ENCODE measurements around the gene NKAPD1. TPM values are rescaled to one million over a fixed set of nuclear protein-coding genes. Genes with fewer than 3 reads are reported as not detected.

Gene NKAPD1
- total RNA-seq, 5 donors from 2014 or later (not counting 1 experiment from before 2014, with no cell fraction given), result 14.6 to 22.1 (median 17.7) TPM

GRCh38 chr11:112114460-112114859 is 40.4 kb downstream of the NKAPD1 start:
- Histone ChIP-seq H3K4me3 (ENCODE audit: control insufficient read depth in 1 of 2, extremely low read depth in 1 of 2, low read length in 1 of 2) (no peak overlapping the region), H3K4me1 (ENCODE audit: control insufficient read depth in 1 of 2, extremely low read depth in 1 of 2, insufficient read depth in 2 of 2, low read length in 2 of 2) (no peaks in the 10 kb centered on the region), H3K27ac (ENCODE audit: low read length) (no peak overlapping the region), H3K27me3 (replicated peaks in 1 of 2; ENCODE audit: control insufficient read depth in 2 of 2, extremely low read depth in 1 of 2, insufficient read depth in 2 of 2, low read length in 1 of 2) (no peaks in the 10 kb centered on the region), H3K9me3 (no peaks in the 10 kb centered on the region), H3K36me3 (ENCODE audit: control insufficient read depth in 2 of 2, extremely low read depth in 1 of 2, insufficient read depth in 1 of 2, low read length in 1 of 2) (peaks cover 0 to 2% of the 10 kb centered on the region in 2 donors)
- DNase-seq (no peak), ATAC-seq (replicated peaks in 1 of 4) (no peak)
- Mint-ChIP-seq H3K4me3 (no peak overlapping the region), H3K9me3 (no peaks in the 10 kb centered on the region), H3K27ac (no peak overlapping the region), H3K27me3 (peaks cover 0 to 2% of the 10 kb centered on the region in 2 donors), H3K36me3 (peaks cover 12% of the 10 kb centered on the region), H3K4me1 (peaks cover 3 to 4% (median 4%) of the 10 kb centered on the region in 3 donors)
- ChIA-PET CTCF (interaction anchor here (0.5 to 1.2 kb wide), 6 partner anchors 13 to 1175 kb away, joined by 3 to 8 read pairs (median 4); no protein-coding TSS in a partner anchor), POLR2A (no interaction called here)
- WGBS (ENCODE audit: insufficient coverage), result 100% methylated on average over 1 of the region's 2 CpGs

GRCh38 chr11:112115386-112115785 is 41.3 kb downstream of the NKAPD1 start:
- CTCF ChIA-PET, result interaction anchor here in 1 of 2 donors (1.1 kb wide), 1 partner anchor 186 kb away, joined by 3 read pairs; no protein-coding TSS in a partner anchor
- no peak overlapping the region for H3K4me3 ChIP-seq (ENCODE audit: control insufficient read depth in 1 of 2, extremely low read depth in 1 of 2, low read length in 1 of 2)
- H3K4me3 Mint-ChIP-seq, result no peak overlapping the region
- no peak for DNase-seq
- H3K9me3 Mint-ChIP-seq, result no peaks in the 10 kb centered on the region
- POLR2A ChIA-PET, result no interaction called here
- ATAC-seq (replicated peaks in 1 of 4), result no peak
- peaks cover 14% of the 10 kb centered on the region for H3K36me3 Mint-ChIP-seq
- no peaks in the 10 kb centered on the region for H3K9me3 ChIP-seq
- H3K27ac Mint-ChIP-seq, result no peak overlapping the region
- no peaks in the 10 kb centered on the region for H3K27me3 ChIP-seq (replicated peaks in 1 of 2; ENCODE audit: control insufficient read depth in 2 of 2, extremely low read depth in 1 of 2, insufficient read depth in 2 of 2, low read length in 1 of 2)
- no peak overlapping the region for H3K27ac ChIP-seq (ENCODE audit: low read length)
- WGBS (ENCODE audit: insufficient coverage), result 100% methylated on average over 1 of the region's 5 CpGs
- no peaks in the 10 kb centered on the region for H3K4me1 ChIP-seq (ENCODE audit: control insufficient read depth in 1 of 2, extremely low read depth in 1 of 2, insufficient read depth in 2 of 2, low read length in 2 of 2)
- H3K4me1 Mint-ChIP-seq, result peaks cover 3 to 4% (median 4%) of the 10 kb centered on the region in 3 donors
- peaks cover 0 to 2% of the 10 kb centered on the region in 2 donors for H3K36me3 ChIP-seq (ENCODE audit: control insufficient read depth in 2 of 2, extremely low read depth in 1 of 2, insufficient read depth in 1 of 2, low read length in 1 of 2)
- peaks cover 0 to 2% of the 10 kb centered on the region in 2 donors for H3K27me3 Mint-ChIP-seq

- no peaks in the 10 kb centered on the region for H3K27me3 ChIP-seq (replicated peaks in 1 of 2; ENCODE audit: control insufficient read depth in 2 of 2, extremely low read depth in 1 of 2, insufficient read depth in 2 of 2, low read length in 1 of 2)
- no CpG with 5 or more reads among the region's 2 CpGs for WGBS (ENCODE audit: insufficient coverage)
- no peak for ATAC-seq (replicated peaks in 1 of 4)
- H3K27ac ChIP-seq (ENCODE audit: low read length), result no peak overlapping the region
- POLR2A ChIA-PET, result interaction anchor here in 1 of 2 donors (0.6 kb wide), 1 partner anchor 12 kb away, joined by 9 read pairs; no protein-coding TSS in a partner anchor
- CTCF ChIA-PET, result interaction anchor here in 1 of 2 donors (0.7 kb wide), 1 partner anchor 78 kb away, joined by 3 read pairs; no protein-coding TSS in a partner anchor
- H3K4me3 Mint-ChIP-seq, result no peak overlapping the region
- H3K9me3 ChIP-seq, result no peaks in the 10 kb centered on the region
- no peak for DNase-seq
- peaks cover 17% of the 10 kb centered on the region for H3K36me3 Mint-ChIP-seq
- no peak overlapping the region for H3K4me3 ChIP-seq (ENCODE audit: control insufficient read depth in 1 of 2, extremely low read depth in 1 of 2, low read length in 1 of 2)
- H3K36me3 ChIP-seq (ENCODE audit: control insufficient read depth in 2 of 2, extremely low read depth in 1 of 2, insufficient read depth in 1 of 2, low read length in 1 of 2), result peaks cover 0 to 2% of the 10 kb centered on the region in 2 donors
- no peak overlapping the region for H3K27ac Mint-ChIP-seq
- H3K9me3 Mint-ChIP-seq, result no peaks in the 10 kb centered on the region
- peaks cover 3 to 4% (median 4%) of the 10 kb centered on the region in 3 donors for H3K4me1 Mint-ChIP-seq
- peaks cover 0 to 2% of the 10 kb centered on the region in 2 donors for H3K27me3 Mint-ChIP-seq
- no peaks in the 10 kb centered on the region for H3K4me1 ChIP-seq (ENCODE audit: control insufficient read depth in 1 of 2, extremely low read depth in 1 of 2, insufficient read depth in 2 of 2, low read length in 2 of 2)
Observed at GRCh38 chr11:112118176-112118575, 44.1 kb downstream of the NKAPD1 start.

- Mint-ChIP-seq H3K4me3 (no peak overlapping the region), H3K27me3 (no peaks in the 10 kb centered on the region), H3K27ac (no peak overlapping the region), H3K9me3 (no peaks in the 10 kb centered on the region), H3K36me3 (peaks cover 13% of the 10 kb centered on the region), H3K4me1 (no peaks in the 10 kb centered on the region)
- Histone ChIP-seq H3K4me1 (ENCODE audit: control insufficient read depth in 1 of 2, extremely low read depth in 1 of 2, insufficient read depth in 2 of 2, low read length in 2 of 2) (no peaks in the 10 kb centered on the region), H3K9me3 (no peaks in the 10 kb centered on the region), H3K27ac (ENCODE audit: low read length) (no peak overlapping the region), H3K4me3 (ENCODE audit: control insufficient read depth in 1 of 2, extremely low read depth in 1 of 2, low read length in 1 of 2) (no peak overlapping the region), H3K27me3 (replicated peaks in 1 of 2; ENCODE audit: control insufficient read depth in 2 of 2, extremely low read depth in 1 of 2, insufficient read depth in 2 of 2, low read length in 1 of 2) (no peaks in the 10 kb centered on the region), H3K36me3 (ENCODE audit: control insufficient read depth in 2 of 2, extremely low read depth in 1 of 2, insufficient read depth in 1 of 2, low read length in 1 of 2) (no peaks in the 10 kb centered on the region)
- WGBS (ENCODE audit: insufficient coverage), result 71% methylated on average over 1 of the region's 5 CpGs
- ATAC-seq (replicated peaks in 1 of 4) (no peak), DNase-seq (no peak)
- ChIA-PET POLR2A (no interaction called here), CTCF (interaction anchor here in 1 of 2 donors (1.4 kb wide), 1 partner anchor 9 kb away, joined by 7 read pairs; no protein-coding TSS in a partner anchor)
Observed at GRCh38 chr11:112121981-112122615, 48.0 kb downstream of the NKAPD1 start.

- CTCF ChIA-PET, result no interaction called here
Observed at GRCh38 chr11:112123129-112123528, 49.0 kb downstream of the NKAPD1 start.

GRCh38 chr11:112127056-112127455 is 53.0 kb downstream of the NKAPD1 start:
- peaks cover 3% of the 10 kb centered on the region for H3K36me3 Mint-ChIP-seq
- WGBS (ENCODE audit: insufficient coverage), result 100% methylated on average over 1 of the region's 2 CpGs

More at GRCh38 chr11:112123129-112123528, 49.0 kb downstream of the NKAPD1 start:
- DNase-seq, result no peak
- Mint-ChIP-seq H3K27me3 (no peaks in the 10 kb centered on the region), H3K9me3 (no peaks in the 10 kb centered on the region), H3K4me1 (no peaks in the 10 kb centered on the region), H3K27ac (no peak overlapping the region), H3K36me3 (peaks cover 12% of the 10 kb centered on the region), H3K4me3 (no peak overlapping the region)
- Histone ChIP-seq H3K4me1 (ENCODE audit: control insufficient read depth in 1 of 2, extremely low read depth in 1 of 2, insufficient read depth in 2 of 2, low read length in 2 of 2) (no peaks in the 10 kb centered on the region), H3K9me3 (no peaks in the 10 kb centered on the region), H3K27me3 (replicated peaks in 1 of 2; ENCODE audit: control insufficient read depth in 2 of 2, extremely low read depth in 1 of 2, insufficient read depth in 2 of 2, low read length in 1 of 2) (no peaks in the 10 kb centered on the region), H3K27ac (ENCODE audit: low read length) (no peak overlapping the region), H3K4me3 (ENCODE audit: control insufficient read depth in 1 of 2, extremely low read depth in 1 of 2, low read length in 1 of 2) (no peak overlapping the region), H3K36me3 (ENCODE audit: control insufficient read depth in 2 of 2, extremely low read depth in 1 of 2, insufficient read depth in 1 of 2, low read length in 1 of 2) (no peaks in the 10 kb centered on the region)
- POLR2A ChIA-PET, result no interaction called here
- ATAC-seq (replicated peaks in 1 of 4), result no peak
- 83% methylated on average over 2 of the region's 4 CpGs for WGBS (ENCODE audit: insufficient coverage)

More at GRCh38 chr11:112127056-112127455, 53.0 kb downstream of the NKAPD1 start:
- Mint-ChIP-seq H3K9me3 (no peaks in the 10 kb centered on the region), H3K4me1 (peaks cover 0 to 2% (median 0%) of the 10 kb centered on the region in 3 donors), H3K27ac (no peak overlapping the region), H3K4me3 (no peak overlapping the region), H3K27me3 (no peaks in the 10 kb centered on the region)
- POLR2A ChIA-PET, result no interaction called here
- Histone ChIP-seq H3K27ac (ENCODE audit: low read length) (no peak overlapping the region), H3K27me3 (replicated peaks in 1 of 2; ENCODE audit: control insufficient read depth in 2 of 2, extremely low read depth in 1 of 2, insufficient read depth in 2 of 2, low read length in 1 of 2) (no peaks in the 10 kb centered on the region), H3K4me1 (ENCODE audit: control insufficient read depth in 1 of 2, extremely low read depth in 1 of 2, insufficient read depth in 2 of 2, low read length in 2 of 2) (no peaks in the 10 kb centered on the region), H3K9me3 (no peaks in the 10 kb centered on the region), H3K4me3 (ENCODE audit: control insufficient read depth in 1 of 2, extremely low read depth in 1 of 2, low read length in 1 of 2) (no peak overlapping the region), H3K36me3 (ENCODE audit: control insufficient read depth in 2 of 2, extremely low read depth in 1 of 2, insufficient read depth in 1 of 2, low read length in 1 of 2) (no peaks in the 10 kb centered on the region)
- CTCF ChIA-PET, result interaction anchor here in 1 of 2 donors (1.7 kb wide), 1 partner anchor 13 kb away, joined by 4 read pairs; no protein-coding TSS in a partner anchor
- ATAC-seq (replicated peaks in 1 of 4) (no peak), DNase-seq (no peak)

All from T-cell (primary cell).